ENCODE data around the gene KNSTRN.

DNA sequence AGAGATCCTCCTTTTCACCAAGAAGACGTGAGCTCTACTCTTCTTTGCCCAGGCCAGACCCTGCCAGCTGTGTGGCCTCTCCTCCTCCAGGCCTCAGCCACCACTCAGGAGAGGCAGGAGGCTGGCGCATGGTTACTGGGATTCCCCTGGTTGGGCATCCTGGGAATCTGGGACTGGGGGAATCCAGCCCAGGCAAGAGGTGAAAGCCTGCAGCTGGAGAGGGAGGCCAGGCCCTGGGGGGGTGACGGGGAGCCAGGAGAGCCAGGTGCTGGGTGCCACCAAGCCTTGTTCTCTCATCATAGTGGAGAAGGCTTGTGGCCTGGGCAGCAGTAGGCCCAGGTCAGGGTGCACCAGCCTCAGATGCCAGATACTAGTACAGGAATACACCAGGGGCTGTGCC, 48.0 kb upstream of the KNSTRN start:
- TF ChIP-seq CTCF (IDR thresholded peaks at IDR 0.05) (no peak), POLR2A (IDR thresholded peaks at IDR 0.05) (no peak)

Measured in thyroid gland (tissue), 4 donors.